GM12875 (cell line): ENCODE data around the gene CD44.
"Not testable (repeated sequence)": the region's sequence is repeated elsewhere in the genome, so short reads cannot be mapped to it uniquely, and the experiment has no call there.

Source experiments
- H3K4me3 ChIP-seq: one replicate; pipeline ENCODE4 v1.5.1; 2011; ENCODE audit warnings: low read depth, low read length, control low read depth
- CTCF ChIP-seq: IDR thresholded peaks from 2 replicates; pipeline ENCODE4 v1.5.1; 2011; ENCODE audit warnings: low read depth, mild to moderate bottlenecking, control low read depth, inconsistent platforms, low read length, moderate library complexity, borderline replicate concordance; ENCODE audit not compliant: insufficient read depth

CD44 gene

GRCh38 chr11:35138943-35139721 lies at the start of gene CD44:
TSS of gene CD44 (plus strand) at chr11:35139171. CDS start at chr11:35139304, 133 bp downstream.
- TF ChIP-seq CTCF = no peak
- peak within 1 kb of the TSS; percentile 98 for H3K4me3 ChIP-seq

GRCh38 chr11:35089666-35090065 lies 49.3 kb upstream of the CD44 start:
- no peak overlapping the region for H3K4me3 ChIP-seq

GRCh38 chr11:35090125-35090524 lies 48.8 kb upstream of the CD44 start:
- H3K4me3 ChIP-seq = no peak overlapping the region
- TF ChIP-seq CTCF = no peak

More at GRCh38 chr11:35089666-35090065, 49.3 kb upstream of the CD44 start:
- no peak for TF ChIP-seq CTCF

- not testable (repeated sequence) for H3K4me3 ChIP-seq
Observed at GRCh38 chr11:35090991-35091390, 48.0 kb upstream of the CD44 start.

- no peak overlapping the region for H3K4me3 ChIP-seq
- TF ChIP-seq CTCF = no peak
Observed at GRCh38 chr11:35096723-35097122, 42.2 kb upstream of the CD44 start.

GRCh38 chr11:35097814-35098455 lies 41.0 kb upstream of the CD44 start:
- no peak overlapping the region for H3K4me3 ChIP-seq
- TF ChIP-seq CTCF = no peak

GRCh38 chr11:35098855-35099254 lies 40.1 kb upstream of the CD44 start:
- no peak overlapping the region for H3K4me3 ChIP-seq
- no peak for TF ChIP-seq CTCF
